Dendritic cell treated with granulocyte-macrophage colony-stimulating factor and Interleukin-4, amounts not matched to agents 40 ng/mL and 50 ng/mL, for 4 days (primary cell): Measurements from ENCODE around the gene CELF3.
"Not testable (repeated sequence)": the region's sequence is repeated elsewhere in the genome, so short reads cannot be mapped to it uniquely, and the experiment has no call there.

Experiments used
- H3K27ac Mint-ChIP-seq: one replicate; pipeline ENCODE4 v1.8.0; 2022; ENCODE audit warnings: mild to moderate bottlenecking, mixed read lengths
- H3K27me3 Mint-ChIP-seq: one replicate; pipeline ENCODE4 v1.8.0; 2022; ENCODE audit warnings: mild to moderate bottlenecking, mixed read lengths
- H3K36me3 Mint-ChIP-seq: one replicate; pipeline ENCODE4 v1.8.0; 2022; ENCODE audit warnings: low read depth, mixed read lengths
- H3K4me1 Mint-ChIP-seq: one replicate; pipeline ENCODE4 v1.8.0; 2022; ENCODE audit warnings: low read depth, mixed read lengths
- H3K4me3 Mint-ChIP-seq: one replicate; pipeline ENCODE4 v1.8.0; 2022; ENCODE audit warnings: mild to moderate bottlenecking, moderate library complexity, mixed read lengths
- H3K9me3 Mint-ChIP-seq: one replicate; pipeline ENCODE4 v1.8.0; 2022; ENCODE audit warnings: mixed read lengths
- intact Hi-C: fragments of 100-400 bp; cut with micrococcal nuclease; formaldehyde crosslinking; loops from one replicate; pipeline ENCODE4 v1.15.0; 2022

The CELF3 gene

GRCh38 chr1:151703813-151704212, 12.8 kb downstream of the CELF3 start:
- Mint-ChIP-seq H3K27ac (no peak overlapping the region), H3K36me3 (peaks cover 31% of the 10 kb centered on the region), H3K27me3 (peaks cover 16% of the 10 kb centered on the region), H3K9me3 (no peaks in the 10 kb centered on the region), H3K4me1 (peaks cover 26% of the 10 kb centered on the region), H3K4me3 (no peak overlapping the region)
- intact Hi-C loops = no loop called here

- Mint-ChIP-seq H3K4me3 (no peak overlapping the region), H3K36me3 (peaks cover 40% of the 10 kb centered on the region), H3K27me3 (peaks cover 14% of the 10 kb centered on the region), H3K4me1 (peaks cover 26% of the 10 kb centered on the region), H3K27ac (peak overlapping the region; percentile 35), H3K9me3 (no peaks in the 10 kb centered on the region)
- intact Hi-C loops = no loop called here
Observed at GRCh38 chr1:151702936-151703335, 13.7 kb downstream of the CELF3 start.

GRCh38 chr1:151701515-151701914, 15.1 kb downstream of the CELF3 start:
- no peaks in the 10 kb centered on the region for H3K9me3 Mint-ChIP-seq

GRCh38 chr1:151693057-151693651, 23.4 kb downstream of the CELF3 start:
- H3K4me3 Mint-ChIP-seq = no peak overlapping the region
- H3K27ac Mint-ChIP-seq = no peak overlapping the region
- H3K9me3 Mint-ChIP-seq = no peaks in the 10 kb centered on the region
- no peaks in the 10 kb centered on the region for H3K27me3 Mint-ChIP-seq
- H3K4me1 Mint-ChIP-seq = peaks cover 14% of the 10 kb centered on the region
- H3K36me3 Mint-ChIP-seq = peaks cover 84% of the 10 kb centered on the region
- intact Hi-C loops = no loop called here

More at GRCh38 chr1:151701515-151701914, 15.1 kb downstream of the CELF3 start:
- intact Hi-C loops = no loop called here
- Mint-ChIP-seq H3K27ac (no peak overlapping the region), H3K4me1 (peaks cover 26% of the 10 kb centered on the region), H3K27me3 (peaks cover 9% of the 10 kb centered on the region), H3K4me3 (no peak overlapping the region), H3K36me3 (peaks cover 54% of the 10 kb centered on the region)

- H3K36me3 Mint-ChIP-seq = peaks cover 84% of the 10 kb centered on the region
- H3K9me3 Mint-ChIP-seq = no peaks in the 10 kb centered on the region
Observed at GRCh38 chr1:151692226-151692625, 24.4 kb downstream of the CELF3 start.

GRCh38 chr1:151689494-151689893, 27.1 kb downstream of the CELF3 start:
- H3K36me3 Mint-ChIP-seq = peaks cover 79% of the 10 kb centered on the region
- H3K27ac Mint-ChIP-seq = no peak overlapping the region
- intact Hi-C loops = loop anchor here (10.0 kb wide), 1 partner anchor 55 kb away; no protein-coding TSS in a partner anchor
- H3K9me3 Mint-ChIP-seq = no peaks in the 10 kb centered on the region
- peaks cover 14% of the 10 kb centered on the region for H3K4me1 Mint-ChIP-seq
- no peaks in the 10 kb centered on the region for H3K27me3 Mint-ChIP-seq
- no peak overlapping the region for H3K4me3 Mint-ChIP-seq

More at GRCh38 chr1:151692226-151692625, 24.4 kb downstream of the CELF3 start:
- intact Hi-C loops = no loop called here
- peak overlapping the region; percentile 54 for H3K27ac Mint-ChIP-seq
- H3K27me3 Mint-ChIP-seq = no peaks in the 10 kb centered on the region
- H3K4me3 Mint-ChIP-seq = no peak overlapping the region
- peaks cover 14% of the 10 kb centered on the region for H3K4me1 Mint-ChIP-seq

- no peak overlapping the region for H3K27ac Mint-ChIP-seq
- peaks cover 71% of the 10 kb centered on the region for H3K36me3 Mint-ChIP-seq
- H3K9me3 Mint-ChIP-seq = no peaks in the 10 kb centered on the region
- no peak overlapping the region for H3K4me3 Mint-ChIP-seq
- intact Hi-C loops = loop anchor here (10.0 kb wide), 1 partner anchor 52 kb away; no protein-coding TSS in a partner anchor
- peaks cover 10% of the 10 kb centered on the region for H3K4me1 Mint-ChIP-seq
- H3K27me3 Mint-ChIP-seq = no peaks in the 10 kb centered on the region
Observed at GRCh38 chr1:151686561-151686960, 30.0 kb downstream of the CELF3 start.

GRCh38 chr1:151684128-151684527, 32.5 kb downstream of the CELF3 start:
- peaks cover 72% of the 10 kb centered on the region for H3K36me3 Mint-ChIP-seq
- peaks cover 17% of the 10 kb centered on the region for H3K4me1 Mint-ChIP-seq

GRCh38 chr1:151682901-151683300, 33.7 kb downstream of the CELF3 start:
- Mint-ChIP-seq H3K36me3 (peaks cover 72% of the 10 kb centered on the region), H3K4me1 (peaks cover 24% of the 10 kb centered on the region)
- H3K4me3 Mint-ChIP-seq, H3K27ac Mint-ChIP-seq, H3K27me3 Mint-ChIP-seq, H3K9me3 Mint-ChIP-seq: not testable (repeated sequence)
- intact Hi-C loops = loop anchor here (10.0 kb wide), 1 partner anchor 48 kb away; no protein-coding TSS in a partner anchor

More at GRCh38 chr1:151684128-151684527, 32.5 kb downstream of the CELF3 start:
- H3K9me3 Mint-ChIP-seq = no peaks in the 10 kb centered on the region
- H3K4me3 Mint-ChIP-seq = no peak overlapping the region
- intact Hi-C loops = loop anchor here (10.0 kb wide), 1 partner anchor 49 kb away; no protein-coding TSS in a partner anchor
- H3K27ac Mint-ChIP-seq = no peak overlapping the region
- H3K27me3 Mint-ChIP-seq = no peaks in the 10 kb centered on the region

- Mint-ChIP-seq H3K9me3 (no peaks in the 10 kb centered on the region), H3K4me1 (peaks cover 25% of the 10 kb centered on the region), H3K36me3 (peaks cover 65% of the 10 kb centered on the region), H3K27ac (no peak overlapping the region), H3K27me3 (no peaks in the 10 kb centered on the region), H3K4me3 (no peak overlapping the region)
- intact Hi-C loops = loop anchor here (10.0 kb wide), 1 partner anchor 47 kb away; no protein-coding TSS in a partner anchor
Observed at GRCh38 chr1:151681923-151682322, 34.7 kb downstream of the CELF3 start.

GRCh38 chr1:151680826-151681225, 35.8 kb downstream of the CELF3 start:
- Mint-ChIP-seq H3K9me3 (no peaks in the 10 kb centered on the region), H3K27ac (no peak overlapping the region), H3K4me3 (no peak overlapping the region), H3K36me3 (peaks cover 59% of the 10 kb centered on the region), H3K4me1 (peaks cover 25% of the 10 kb centered on the region), H3K27me3 (no peaks in the 10 kb centered on the region)
- intact Hi-C loops = loop anchor here (10.0 kb wide), 1 partner anchor 46 kb away; no protein-coding TSS in a partner anchor

- Mint-ChIP-seq H3K4me1 (peaks cover 25% of the 10 kb centered on the region), H3K27me3 (no peaks in the 10 kb centered on the region), H3K36me3 (peaks cover 57% of the 10 kb centered on the region), H3K4me3 (no peak overlapping the region), H3K27ac (no peak overlapping the region), H3K9me3 (no peaks in the 10 kb centered on the region)
- intact Hi-C loops = loop anchor here (10.0 kb wide), 1 partner anchor 46 kb away; no protein-coding TSS in a partner anchor
Observed at GRCh38 chr1:151680391-151680790, 36.2 kb downstream of the CELF3 start.

- Mint-ChIP-seq H3K27me3 (no peaks in the 10 kb centered on the region), H3K9me3 (peaks cover 7% of the 10 kb centered on the region), H3K4me1 (peaks cover 27% of the 10 kb centered on the region), H3K4me3 (no peak overlapping the region), H3K36me3 (peaks cover 80% of the 10 kb centered on the region), H3K27ac (no peak overlapping the region)
- intact Hi-C loops = no loop called here
Observed at GRCh38 chr1:151673407-151673806, 43.2 kb downstream of the CELF3 start.

- H3K4me3 Mint-ChIP-seq, intact Hi-C loops, H3K27me3 Mint-ChIP-seq, H3K9me3 Mint-ChIP-seq: not testable (repeated sequence)
- peak overlapping the region; percentile 21 for H3K27ac Mint-ChIP-seq
- peaks cover 30% of the 10 kb centered on the region for H3K4me1 Mint-ChIP-seq
- H3K36me3 Mint-ChIP-seq = peaks cover 83% of the 10 kb centered on the region
Observed at GRCh38 chr1:151670036-151670675, 46.4 kb downstream of the CELF3 start.
